NCI-H2107 (cell line): ENCODE data around the gene THOP1.
"Not testable (repeated sequence)": the region's sequence is repeated elsewhere in the genome, so short reads cannot be mapped to it uniquely, and the experiment has no call there.

Experiments used
- DNase-seq: peaks from one replicate; lab custom pipeline; 2025; lab: John Stamatoyannopoulos, UW

THOP1 gene

GRCh38 chr19:2782936-2783780 is 2.1 kb upstream of the THOP1 start, which contains the start of gene SGTA:
TSS of gene SGTA (minus strand) at chr19:2783273. CDS start at chr19:2769068, 14,205 bp downstream.
- DNase-seq = peak; percentile 93

- no peak for DNase-seq
Observed at GRCh38 chr19:2783781-2784145, 1.5 kb upstream of the THOP1 start.

- DNase-seq = no peak
Observed at GRCh38 chr19:2787115-2787514, 1.8 kb downstream of the THOP1 start.

GRCh38 chr19:2788237-2788636 is 2.9 kb downstream of the THOP1 start:
- DNase-seq = no peak

- no peak for DNase-seq
Observed at GRCh38 chr19:2790194-2790556, 4.9 kb downstream of the THOP1 start.

- no peak for DNase-seq
Observed at GRCh38 chr19:2790557-2791271, 5.4 kb downstream of the THOP1 start.

- DNase-seq = no peak
Observed at GRCh38 chr19:2791440-2791839, 6.1 kb downstream of the THOP1 start.

GRCh38 chr19:2791876-2792275 is 6.6 kb downstream of the THOP1 start:
- no peak for DNase-seq

- not testable (repeated sequence) for DNase-seq
Observed at GRCh38 chr19:2792666-2793065, 7.4 kb downstream of the THOP1 start.

- DNase-seq = no peak
Observed at GRCh38 chr19:2793126-2793525, 7.8 kb downstream of the THOP1 start.

- DNase-seq = no peak
Observed at GRCh38 chr19:2793577-2793976, 8.3 kb downstream of the THOP1 start.

- DNase-seq = no peak
Observed at GRCh38 chr19:2795827-2796658, 10.7 kb downstream of the THOP1 start.

- no peak for DNase-seq
Observed at GRCh38 chr19:2796659-2797266, 11.5 kb downstream of the THOP1 start.

- DNase-seq = no peak
Observed at GRCh38 chr19:2797280-2797679, 12.0 kb downstream of the THOP1 start.

GRCh38 chr19:2798158-2798685 is 12.9 kb downstream of the THOP1 start:
- no peak for DNase-seq

- no peak for DNase-seq
Observed at GRCh38 chr19:2798733-2799132, 13.4 kb downstream of the THOP1 start.

- no peak for DNase-seq
Observed at GRCh38 chr19:2799273-2800020, 14.1 kb downstream of the THOP1 start.

GRCh38 chr19:2800506-2800905 is 15.2 kb downstream of the THOP1 start:
- DNase-seq = no peak

GRCh38 chr19:2802826-2803225 is 17.5 kb downstream of the THOP1 start:
- no peak for DNase-seq

GRCh38 chr19:2803486-2804155 is 18.3 kb downstream of the THOP1 start:
- DNase-seq = no peak
